ENCODE data around the gene HCAR3. TPM values are rescaled to one million over a fixed set of nuclear protein-coding genes. Genes with fewer than 3 reads are reported as not detected.
"Not testable (repeated sequence)": the region's sequence is repeated elsewhere in the genome, so short reads cannot be mapped to it uniquely, and the experiment has no call there.

HCAR3 gene
- total and polyA plus RNA-seq, 7 experiments from 2014 or later, result 0.22 to 24.6 (median 3.2) TPM; not detected in 4

DNA sequence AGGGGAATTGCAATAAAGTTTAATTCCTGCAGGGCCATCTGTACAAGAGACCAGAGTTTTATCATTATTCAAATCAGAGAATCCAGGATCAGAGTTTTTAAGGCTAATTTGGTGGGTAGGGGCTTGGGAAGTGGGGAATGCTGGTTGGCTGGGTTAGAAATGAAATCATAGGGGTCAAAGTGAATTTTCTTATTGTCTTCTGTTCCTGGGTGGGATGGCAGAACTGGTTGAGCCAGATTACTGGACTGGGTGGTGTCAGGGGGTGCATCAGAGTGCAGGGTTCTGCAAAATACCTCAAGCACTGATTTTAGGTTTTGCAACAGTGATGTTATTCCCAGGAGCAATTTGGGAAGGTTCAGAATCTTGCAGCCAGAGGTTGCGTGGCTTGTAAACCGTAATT lies 19.7 kb downstream of the HCAR3 start:
- ATAC-seq; H3K27ac ChIP-seq (ENCODE audit: low read depth, low read length); H3K4me3 Mint-ChIP-seq; CTCF ChIA-PET; H3K27me3 ChIP-seq (ENCODE audit: control insufficient read depth in 2 of 2, insufficient read depth in 2 of 2, low read length in 2 of 2); POLR2A ChIA-PET; DNase-seq; intact Hi-C loops (cut with micrococcal nuclease); H3K27me3 Mint-ChIP-seq; H3K4me3 ChIP-seq (ENCODE audit: low read length); H3K36me3 ChIP-seq (ENCODE audit: control insufficient read depth in 2 of 3, insufficient read depth in 3 of 3, low read length in 3 of 3); H3K36me3 Mint-ChIP-seq; H3K9me3 Mint-ChIP-seq; H3K9me3 ChIP-seq (ENCODE audit: control insufficient read depth in 2 of 3, low read length in 3 of 3); H3K4me1 ChIP-seq (ENCODE audit: control insufficient read depth in 2 of 2, insufficient read depth in 2 of 2, low read length in 2 of 2): not testable (repeated sequence)
- Mint-ChIP-seq H3K4me1 (peaks cover 0 to 16% (median 11%) of the 10 kb centered on the region in 7 donors), H3K27ac (peak overlapping the region in 2 of 9 donors; percentile 20 to 24)

GRCh38 chr12:122691566-122691965 lies 25.0 kb downstream of the HCAR3 start:
- intact Hi-C loops (cut with micrococcal nuclease), result no loop called here
- H3K4me1 Mint-ChIP-seq, result peaks cover 0 to 10% (median 2%) of the 10 kb centered on the region in 7 donors
- H3K36me3 Mint-ChIP-seq, result peaks cover 0 to 2% (median 0%) of the 10 kb centered on the region in 5 donors
- H3K27me3 ChIP-seq (ENCODE audit: control insufficient read depth in 2 of 2, insufficient read depth in 2 of 2, low read length in 2 of 2), result no peaks in the 10 kb centered on the region
- no peak overlapping the region for H3K27ac ChIP-seq (ENCODE audit: low read depth, low read length)
- H3K9me3 ChIP-seq (ENCODE audit: control insufficient read depth in 2 of 3, low read length in 3 of 3), result no peaks in the 10 kb centered on the region
- no peaks in the 10 kb centered on the region for H3K4me1 ChIP-seq (ENCODE audit: control insufficient read depth in 2 of 2, insufficient read depth in 2 of 2, low read length in 2 of 2)
- no peak overlapping the region for H3K4me3 Mint-ChIP-seq
- no peak overlapping the region for H3K4me3 ChIP-seq (ENCODE audit: low read length)
- POLR2A ChIA-PET, result no interaction called here
- no peak for DNase-seq
- H3K27me3 Mint-ChIP-seq, result no peaks in the 10 kb centered on the region
- CTCF ChIA-PET, result no interaction called here
- H3K36me3 ChIP-seq (ENCODE audit: control insufficient read depth in 2 of 3, insufficient read depth in 3 of 3, low read length in 3 of 3), result no peaks in the 10 kb centered on the region
- H3K9me3 Mint-ChIP-seq, result no peaks in the 10 kb centered on the region
- no peak overlapping the region for H3K27ac Mint-ChIP-seq
- no peak for ATAC-seq

DNA sequence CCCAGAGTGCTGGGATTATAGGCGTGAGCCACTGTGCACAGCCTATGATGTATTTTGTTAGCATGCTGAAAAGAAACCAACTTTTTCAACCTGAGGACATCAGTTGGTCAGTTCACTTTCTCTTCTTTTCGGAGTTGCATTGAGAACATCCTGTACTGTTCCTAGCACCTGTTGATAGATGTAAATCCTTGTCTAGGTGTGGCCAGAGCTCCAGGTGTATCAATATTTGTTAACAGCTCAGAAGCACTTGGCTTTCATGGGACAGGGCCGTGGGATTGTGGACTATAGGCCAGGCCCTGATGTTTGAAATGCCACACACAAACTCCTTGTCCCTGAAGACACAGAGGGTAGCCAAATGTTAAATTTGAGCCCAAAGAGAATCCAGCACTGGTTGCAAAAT lies 28.3 kb downstream of the HCAR3 start:
- Histone ChIP-seq H3K27me3 (ENCODE audit: control insufficient read depth in 2 of 2, insufficient read depth in 2 of 2, low read length in 2 of 2) (no peaks in the 10 kb centered on the region), H3K4me3 (ENCODE audit: low read length) (no peak overlapping the region), H3K4me1 (ENCODE audit: control insufficient read depth in 2 of 2, insufficient read depth in 2 of 2, low read length in 2 of 2) (no peaks in the 10 kb centered on the region), H3K36me3 (ENCODE audit: control insufficient read depth in 2 of 3, insufficient read depth in 3 of 3, low read length in 3 of 3) (no peaks in the 10 kb centered on the region), H3K27ac (ENCODE audit: low read depth, low read length) (no peak overlapping the region), H3K9me3 (ENCODE audit: control insufficient read depth in 2 of 3, low read length in 3 of 3) (no peaks in the 10 kb centered on the region)
- intact Hi-C loops (cut with micrococcal nuclease), result no loop called here
- POLR2A ChIA-PET, result no interaction called here
- Mint-ChIP-seq H3K36me3 (peaks cover 0 to 2% (median 0%) of the 10 kb centered on the region in 5 donors), H3K9me3 (no peaks in the 10 kb centered on the region), H3K27me3 (no peaks in the 10 kb centered on the region), H3K4me1 (peaks cover 0 to 10% (median 4%) of the 10 kb centered on the region in 7 donors), H3K4me3 (no peak overlapping the region), H3K27ac (no peak overlapping the region)
- CTCF ChIA-PET, result no interaction called here
- ATAC-seq (no peak), DNase-seq (no peak)

DNA sequence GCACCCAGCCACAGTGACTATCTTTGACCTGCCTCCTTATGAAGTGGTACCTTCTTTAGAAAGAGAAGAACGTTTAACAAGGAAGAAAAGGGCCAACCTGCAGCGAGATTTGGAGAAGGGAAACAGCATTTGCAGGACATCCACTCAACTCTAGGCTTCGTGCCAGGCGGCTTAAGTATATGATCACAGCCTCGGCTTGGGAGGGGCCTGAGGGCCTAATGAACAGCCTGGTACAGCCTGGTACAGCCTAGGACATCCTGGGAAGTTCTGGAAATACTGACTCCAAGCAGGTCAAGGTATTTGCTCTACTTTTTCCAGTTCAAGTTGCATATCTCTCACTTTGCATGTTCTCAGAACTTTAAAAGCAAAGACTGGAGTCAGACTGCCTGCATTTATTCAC lies 29.5 kb downstream of the HCAR3 start:
- no peak overlapping the region for H3K4me3 ChIP-seq (ENCODE audit: low read length)
- no peaks in the 10 kb centered on the region for H3K27me3 Mint-ChIP-seq
- no peaks in the 10 kb centered on the region for H3K4me1 ChIP-seq (ENCODE audit: control insufficient read depth in 2 of 2, insufficient read depth in 2 of 2, low read length in 2 of 2)
- ATAC-seq (no peak), DNase-seq (no peak)
- no peaks in the 10 kb centered on the region for H3K9me3 ChIP-seq (ENCODE audit: control insufficient read depth in 2 of 3, low read length in 3 of 3)
- intact Hi-C loops (cut with micrococcal nuclease), result no loop called here
- no peaks in the 10 kb centered on the region for H3K27me3 ChIP-seq (ENCODE audit: control insufficient read depth in 2 of 2, insufficient read depth in 2 of 2, low read length in 2 of 2)
- CTCF ChIA-PET, result no interaction called here
- H3K4me1 Mint-ChIP-seq, result peaks cover 0 to 4% (median 4%) of the 10 kb centered on the region in 7 donors
- POLR2A ChIA-PET, result no interaction called here
- no peak overlapping the region for H3K27ac ChIP-seq (ENCODE audit: low read depth, low read length)
- H3K27ac Mint-ChIP-seq, result no peak overlapping the region
- no peaks in the 10 kb centered on the region for H3K36me3 ChIP-seq (ENCODE audit: control insufficient read depth in 2 of 3, insufficient read depth in 3 of 3, low read length in 3 of 3)
- no peak overlapping the region for H3K4me3 Mint-ChIP-seq
- H3K9me3 Mint-ChIP-seq, result no peaks in the 10 kb centered on the region
- H3K36me3 Mint-ChIP-seq, result no peaks in the 10 kb centered on the region

GRCh38 chr12:122686538-122686937 lies 30.1 kb downstream of the HCAR3 start:
- DNase-seq (no peak), ATAC-seq (no peak)
- Mint-ChIP-seq H3K9me3 (no peaks in the 10 kb centered on the region), H3K4me3 (no peak overlapping the region), H3K4me1 (peaks cover 0 to 2% (median 2%) of the 10 kb centered on the region in 7 donors), H3K27me3 (no peaks in the 10 kb centered on the region), H3K36me3 (no peaks in the 10 kb centered on the region), H3K27ac (no peak overlapping the region)
- ChIA-PET CTCF (no interaction called here), POLR2A (no interaction called here)
- H3K27me3 ChIP-seq (ENCODE audit: control insufficient read depth in 2 of 2, insufficient read depth in 2 of 2, low read length in 2 of 2), result no peaks in the 10 kb centered on the region
- H3K9me3 ChIP-seq (ENCODE audit: control insufficient read depth in 2 of 3, low read length in 3 of 3), result no peaks in the 10 kb centered on the region
- intact Hi-C loops (cut with micrococcal nuclease), result no loop called here
- no peak overlapping the region for H3K4me3 ChIP-seq (ENCODE audit: low read length)
- no peaks in the 10 kb centered on the region for H3K4me1 ChIP-seq (ENCODE audit: control insufficient read depth in 2 of 2, insufficient read depth in 2 of 2, low read length in 2 of 2)
- no peaks in the 10 kb centered on the region for H3K36me3 ChIP-seq (ENCODE audit: control insufficient read depth in 2 of 3, insufficient read depth in 3 of 3, low read length in 3 of 3)
- no peak overlapping the region for H3K27ac ChIP-seq (ENCODE audit: low read depth, low read length)

DNA sequence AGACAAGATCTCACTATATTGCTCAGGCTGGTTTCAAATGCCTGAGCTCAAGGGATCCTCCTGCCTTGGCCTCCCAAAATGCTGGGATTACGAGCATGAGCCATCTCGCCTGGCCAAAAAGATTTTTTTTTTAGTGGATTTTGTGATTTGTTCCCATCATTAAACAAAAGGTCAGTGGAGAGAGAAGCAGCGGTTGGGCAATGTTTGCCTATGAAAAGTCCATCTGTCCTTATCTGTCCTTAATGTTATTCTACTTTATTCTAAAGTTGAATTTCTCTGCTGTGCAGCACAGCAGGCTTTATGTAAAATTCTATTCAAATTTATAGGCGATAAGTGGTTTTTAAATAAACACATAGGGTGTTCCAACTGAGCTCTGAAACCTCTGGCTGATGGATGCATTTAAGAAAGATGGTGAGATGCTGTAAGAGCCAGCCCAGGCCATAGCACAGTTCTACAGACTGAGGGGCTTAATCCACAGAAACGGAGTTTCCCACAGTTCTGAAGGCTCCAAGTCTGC lies 32.3 kb downstream of the HCAR3 start:
- Mint-ChIP-seq H3K4me3 (no peak overlapping the region), H3K36me3 (no peaks in the 10 kb centered on the region), H3K27ac (no peak overlapping the region), H3K4me1 (peaks cover 0 to 4% (median 0%) of the 10 kb centered on the region in 7 donors), H3K27me3 (no peaks in the 10 kb centered on the region), H3K9me3 (no peaks in the 10 kb centered on the region)
- Histone ChIP-seq H3K4me3 (ENCODE audit: low read length) (no peak overlapping the region), H3K9me3 (ENCODE audit: control insufficient read depth in 2 of 3, low read length in 3 of 3) (no peaks in the 10 kb centered on the region), H3K27me3 (ENCODE audit: control insufficient read depth in 2 of 2, insufficient read depth in 2 of 2, low read length in 2 of 2) (no peaks in the 10 kb centered on the region), H3K27ac (ENCODE audit: low read depth, low read length) (no peak overlapping the region), H3K36me3 (ENCODE audit: control insufficient read depth in 2 of 3, insufficient read depth in 3 of 3, low read length in 3 of 3) (no peaks in the 10 kb centered on the region), H3K4me1 (ENCODE audit: control insufficient read depth in 2 of 2, insufficient read depth in 2 of 2, low read length in 2 of 2) (no peaks in the 10 kb centered on the region)
- CTCF ChIA-PET, result no interaction called here
- intact Hi-C loops (cut with micrococcal nuclease), result no loop called here
- ATAC-seq (no peak), DNase-seq (no peak)
- POLR2A ChIA-PET, result no interaction called here

DNA sequence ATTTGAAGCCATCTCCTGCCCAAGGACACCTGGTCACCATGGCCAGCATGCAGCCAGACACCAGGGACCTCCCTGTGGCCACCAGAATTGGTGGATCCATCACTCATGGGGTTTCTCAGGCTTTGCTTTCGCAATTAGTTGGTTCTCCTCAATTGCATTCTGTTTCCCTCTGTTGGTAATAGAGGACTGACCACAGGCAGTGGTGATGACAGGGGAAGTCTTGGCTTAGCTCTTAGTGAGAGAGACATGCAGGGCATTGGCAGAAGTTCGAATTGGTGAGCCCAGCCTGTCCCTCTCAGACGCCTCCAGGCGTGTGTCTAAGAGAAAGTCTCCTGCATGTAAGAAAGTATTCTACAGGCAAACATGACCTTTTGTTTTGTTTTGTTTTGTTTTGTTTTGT lies 34.8 kb downstream of the HCAR3 start:
- H3K9me3 ChIP-seq (ENCODE audit: control insufficient read depth in 2 of 3, low read length in 3 of 3), result no peaks in the 10 kb centered on the region
- H3K27me3 Mint-ChIP-seq, result peaks cover 0 to 5% (median 0%) of the 10 kb centered on the region in 5 donors
- H3K4me1 Mint-ChIP-seq, result peaks cover 0 to 4% (median 0%) of the 10 kb centered on the region in 7 donors
- no peak overlapping the region for H3K4me3 Mint-ChIP-seq
- no peaks in the 10 kb centered on the region for H3K4me1 ChIP-seq (ENCODE audit: control insufficient read depth in 2 of 2, insufficient read depth in 2 of 2, low read length in 2 of 2)
- H3K27ac Mint-ChIP-seq, result no peak overlapping the region
- no peaks in the 10 kb centered on the region for H3K36me3 ChIP-seq (ENCODE audit: control insufficient read depth in 2 of 3, insufficient read depth in 3 of 3, low read length in 3 of 3)
- ChIA-PET CTCF (no interaction called here), POLR2A (no interaction called here)
- H3K27ac ChIP-seq (ENCODE audit: low read depth, low read length), result no peak overlapping the region
- H3K36me3 Mint-ChIP-seq, result no peaks in the 10 kb centered on the region
- DNase-seq, result no peak
- no peak overlapping the region for H3K4me3 ChIP-seq (ENCODE audit: low read length)
- peaks cover 0 to 2% (median 0%) of the 10 kb centered on the region in 11 donors for H3K9me3 Mint-ChIP-seq
- peak; percentile 85 for ATAC-seq
- no peaks in the 10 kb centered on the region for H3K27me3 ChIP-seq (ENCODE audit: control insufficient read depth in 2 of 2, insufficient read depth in 2 of 2, low read length in 2 of 2)
- intact Hi-C loops (cut with micrococcal nuclease), result no loop called here

Data from naive thymus-derived CD4-positive, alpha-beta T cell (primary cell).